IMR-90 (cell line): ENCODE data around the gene MARCHF2. TPM values are rescaled to one million over a fixed set of nuclear protein-coding genes. Genes with fewer than 3 reads are reported as not detected.

ENCODE experiments used
- ATAC-seq: fragments of 200-7000 bp; cut with Tn5 transposase; 2 replicates; pipeline ENCODE4 v1.9.1; 2020; ENCODE audit warnings: low read depth, mild to moderate bottlenecking, moderate library complexity
- BruUV-seq: library from RNA; stranded (reverse); fragments of 400-500 nt; replicated peaks from 2 replicates; lab custom pipeline; 2021; lab: Mats Ljungman, UMichigan
- CTCF ChIA-PET: fragments of 300-600 bp; formaldehyde crosslinking; extraction: SDS; loops from one replicate; lab custom pipeline; 2021; ENCODE audit warnings: antibody characterized with exemption; lab: Yijun Ruan, JAX
- POLR2A ChIA-PET: fragments of 300-600 bp; sonication (Branson Sonifier 250); formaldehyde crosslinking; loops from one replicate; lab custom pipeline; 2022; ENCODE audit warnings: antibody characterized with exemption; ENCODE audit not compliant: unreplicated experiment; lab: Charles Lee
- DNase-seq: peaks from one replicate; pipeline ENCODE4 v3.0.0; 2013
- H2AFZ ChIP-seq: replicated peaks from 2 replicates; pipeline ENCODE3; 2013; ENCODE audit warnings: low read length, mild to moderate bottlenecking; ENCODE audit not compliant: poor library complexity
- H2AK5ac ChIP-seq: 2 replicates; pipeline ENCODE4 v1.6.1; 2013; ENCODE audit warnings: low read depth, low read length, inconsistent platforms
- H2AK9ac ChIP-seq: replicated peaks from 2 replicates; pipeline ENCODE3; 2013; ENCODE audit warnings: mild to moderate bottlenecking, low read depth, low read length, moderate library complexity; ENCODE audit not compliant: poor library complexity
- H2BK120ac ChIP-seq: 2 replicates; pipeline ENCODE4 v1.6.1; 2013; ENCODE audit warnings: low read depth, low read length, inconsistent platforms
- H2BK15ac ChIP-seq: 3 replicates; pipeline ENCODE4 v1.6.1; 2013; ENCODE audit warnings: low read depth, low read length, inconsistent platforms
- H2BK20ac ChIP-seq: 2 replicates; pipeline ENCODE4 v1.6.1; 2013; ENCODE audit warnings: low read depth, mild to moderate bottlenecking, inconsistent platforms, low read length, moderate library complexity
- H2BK5ac ChIP-seq: 2 replicates; pipeline ENCODE4 v1.6.1; 2013; ENCODE audit warnings: mild to moderate bottlenecking, low read depth, low read length, inconsistent platforms; ENCODE audit not compliant: poor library complexity, severe bottlenecking
- H3K14ac ChIP-seq: replicated peaks from 2 replicates; pipeline ENCODE4 v1.6.1; 2013; ENCODE audit warnings: low read depth, low read length, inconsistent platforms
- H3K18ac ChIP-seq: 2 replicates; pipeline ENCODE4 v1.6.1; 2013; ENCODE audit warnings: low read depth, low read length, control low read depth
- H3K23ac ChIP-seq: 2 replicates; pipeline ENCODE4 v1.6.1; 2013; ENCODE audit warnings: low read depth, low read length, inconsistent platforms
- H3K27ac ChIP-seq: 2 replicates; pipeline ENCODE4 v1.5.1; 2013; ENCODE audit warnings: mild to moderate bottlenecking, control low read depth, low read length; ENCODE audit not compliant: insufficient read depth
- H3K27me3 ChIP-seq: 2 replicates; pipeline ENCODE4 v1.6.1; 2013; ENCODE audit warnings: low read length; ENCODE audit not compliant: control insufficient read depth, insufficient read depth
- H3K36me3 ChIP-seq: 2 replicates; pipeline ENCODE4 v1.6.1; 2013; ENCODE audit warnings: low read length, mixed read lengths; ENCODE audit not compliant: control insufficient read depth, insufficient read depth
- H3K4ac ChIP-seq: 2 replicates; pipeline ENCODE4 v1.6.1; 2013; ENCODE audit warnings: low read depth, low read length, inconsistent platforms
- H3K4me1 ChIP-seq: 2 replicates; pipeline ENCODE4 v1.6.1; 2013; ENCODE audit warnings: low read length, mixed read lengths; ENCODE audit not compliant: control insufficient read depth, insufficient read depth
- H3K4me2 ChIP-seq: 2 replicates; pipeline ENCODE4 v1.6.1; 2013; ENCODE audit warnings: low read depth, mild to moderate bottlenecking, control low read depth, low read length, moderate library complexity
- H3K4me3 ChIP-seq: 2 replicates; pipeline ENCODE4 v1.5.1; 2013; ENCODE audit warnings: low read depth, mild to moderate bottlenecking, control low read depth, low read length, moderate library complexity; ENCODE audit not compliant: insufficient read depth
- H3K56ac ChIP-seq: 2 replicates; pipeline ENCODE4 v1.6.1; 2013; ENCODE audit warnings: low read length, inconsistent platforms; ENCODE audit not compliant: insufficient read depth; ENCODE audit errors: extremely low read depth
- H3K79me1 ChIP-seq, 2 experiments: 2 replicates each; pipeline ENCODE4 v1.6.1; 2013; ENCODE audit warnings: low read length in 2 of 2, inconsistent platforms in 1 of 2, low read depth in 1 of 2
- H3K9ac ChIP-seq: 2 replicates; pipeline ENCODE4 v1.6.1; 2013; ENCODE audit warnings: low read depth, low read length, control low read depth
- H3K9me1 ChIP-seq: 2 replicates; pipeline ENCODE4 v1.6.1; 2013; ENCODE audit warnings: low read length, inconsistent platforms; ENCODE audit not compliant: insufficient read depth
- H3K9me3 ChIP-seq: 2 replicates; pipeline ENCODE4 v1.6.1; 2013; ENCODE audit warnings: low read length; ENCODE audit not compliant: control insufficient read depth, insufficient read depth
- H4K20me1 ChIP-seq: 2 replicates; pipeline ENCODE4 v1.6.1; 2013; ENCODE audit warnings: low read length, inconsistent platforms; ENCODE audit not compliant: insufficient read depth
- H4K5ac ChIP-seq: 2 replicates; pipeline ENCODE4 v1.6.1; 2013; ENCODE audit warnings: mild to moderate bottlenecking, low read depth, low read length, control low read depth
- H4K8ac ChIP-seq, 2 experiments: 2 replicates each; pipeline ENCODE4 v1.6.1; 2013; ENCODE audit warnings: low read depth in 2 of 2, low read length in 2 of 2, control low read depth in 1 of 2, inconsistent platforms in 1 of 2
- H4K91ac ChIP-seq: 2 replicates; pipeline ENCODE4 v1.6.1; 2013; ENCODE audit warnings: low read depth, low read length, inconsistent platforms; ENCODE audit not compliant: insufficient read depth
- CEBPB ChIP-seq: IDR thresholded peaks from 2 replicates; pipeline ENCODE4 v1.6.1; 2012; ENCODE audit warnings: low read depth, low read length, improper control_type of control experiment
- CTCF ChIP-seq: conservative IDR thresholded peaks from 2 replicates; pipeline ENCODE4 v1.5.1; 2012; ENCODE audit warnings: mild to moderate bottlenecking, low read depth, low read length, improper control_type of control experiment
- RCOR1 ChIP-seq: IDR thresholded peaks from 2 replicates; pipeline ENCODE4 v1.6.1; 2012; ENCODE audit warnings: mild to moderate bottlenecking, low read length, improper control_type of control experiment; ENCODE audit not compliant: insufficient replicate concordance
- whole genome bisulfite sequencing, 2 experiments: methylation state at CpG; one replicate each; pipeline versions ENCODE4 v1.1.5 to v1.1.7; 2013; ENCODE audit warnings: missing lambda C conversion rate in 2 of 2; ENCODE audit not compliant: insufficient read length in 1 of 2; ENCODE audit errors: extremely low coverage in 2 of 2; 5-methylcytosine and 5-hydroxymethylcytosine counted together
- dilution Hi-C: fragments of 300-500 bp; cut with HindIII; formaldehyde crosslinking; loops from one replicate; pipeline ENCODE4 v1.14.3; 2018; ENCODE audit warnings: low sequenced_read_pairs; ENCODE audit not compliant: unreplicated experiment
- in situ Hi-C: fragments of 300-500 bp; cut with MboI; formaldehyde crosslinking; loops from 3 replicates; pipeline ENCODE4 v1.14.3; 2019; ENCODE audit warnings: low sequenced_read_pairs, inconsistent platforms, mixed read lengths
- intact Hi-C: fragments of 100-400 bp; cut with micrococcal nuclease; formaldehyde crosslinking; loops from 2 replicates; pipeline ENCODE4 v1.10.0; 2022
- polyA plus RNA-seq, 3 experiments: library from polyadenylated mRNA; depleted of rRNA; stranded (reverse); fragments of >200 nt; gene quantifications; 2 replicates each; pipeline ENCODE4 v1.2.3, GENCODE V29; 2012; ENCODE audit warnings: low replicate concordance in 1 of 3
- total RNA-seq: library from RNA; depleted of rRNA; stranded (reverse); fragments of >200 nt; gene quantifications from 2 replicates; pipeline ENCODE4 v1.2.3, GENCODE V29; 2012

MARCHF2 gene
- total and polyA plus RNA-seq, 2 of the 4 experiments (the other 2 are of a cell fraction) = 33.8 to 58.8 TPM

GRCh38 chr19:8403098-8403819, 9.8 kb upstream of the MARCHF2 start:
- Histone ChIP-seq H4K91ac (no peak overlapping the region), H3K4ac (no peak overlapping the region), H2AK5ac (no peak overlapping the region), H3K9ac (no peak overlapping the region), H2BK15ac (no peak overlapping the region), H3K4me1 (no peaks in the 10 kb centered on the region), H2AK9ac (no peak overlapping the region), H3K27me3 (no peaks in the 10 kb centered on the region), H2BK120ac (no peak overlapping the region), H4K8ac (no peak overlapping the region), H3K18ac (no peak overlapping the region), H2BK20ac (no peak overlapping the region), H3K4me2 (no peak overlapping the region), H3K23ac (no peak overlapping the region), H3K9me3 (no peaks in the 10 kb centered on the region), H2BK5ac (no peak overlapping the region), H3K9me1 (peaks cover 4% of the 10 kb centered on the region), H3K14ac (no peak overlapping the region), H3K56ac (no peak overlapping the region), H2AFZ (no peak overlapping the region), H3K36me3 (peaks cover 37% of the 10 kb centered on the region), H3K4me3 (no peak overlapping the region), H4K5ac (no peak overlapping the region), H3K79me1 (peaks cover 12 to 17% of the 10 kb centered on the region in 2 experiments), H4K20me1 (peaks cover 18% of the 10 kb centered on the region), H3K27ac (no peak overlapping the region)
- ChIA-PET POLR2A (no interaction called here), CTCF (no interaction called here)
- in situ Hi-C loops = no loop called here
- no peak for ATAC-seq
- no TSS peak for BruUV-seq
- TF ChIP-seq CEBPB = no peak
- no peak for TF ChIP-seq RCOR1
- TF ChIP-seq CTCF = no peak
- dilution Hi-C loops = no loop called here
- intact Hi-C loops = no loop called here
- no peak for DNase-seq
- whole genome bisulfite sequencing, 2 experiments = 91% methylated on average over 27 of the region's 44 CpGs; no CpG with 5 or more reads in 1 of the 2 experiments
